ENCODE data around the gene NMT1.

DNA sequence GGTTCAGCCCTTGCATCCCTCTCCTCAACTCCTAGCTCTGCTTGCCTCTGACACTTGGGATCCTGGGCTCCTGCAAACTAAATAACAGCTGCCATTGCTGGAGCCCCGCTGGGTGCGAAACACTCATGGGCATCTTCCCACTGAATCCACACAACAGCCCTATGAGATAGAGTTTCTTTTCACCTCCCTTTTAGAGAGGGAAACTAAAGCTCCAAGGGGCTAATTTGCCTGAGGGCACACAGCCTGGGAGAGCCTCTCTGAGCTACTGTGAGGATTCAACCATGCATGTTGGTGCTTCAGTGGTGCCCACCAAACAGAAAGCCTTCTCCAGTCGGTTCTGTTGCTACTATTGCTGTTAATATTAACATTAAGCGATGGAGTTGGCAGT is 78.4 kb downstream of the NMT1 start:
- TF ChIP-seq, protein P1, sequence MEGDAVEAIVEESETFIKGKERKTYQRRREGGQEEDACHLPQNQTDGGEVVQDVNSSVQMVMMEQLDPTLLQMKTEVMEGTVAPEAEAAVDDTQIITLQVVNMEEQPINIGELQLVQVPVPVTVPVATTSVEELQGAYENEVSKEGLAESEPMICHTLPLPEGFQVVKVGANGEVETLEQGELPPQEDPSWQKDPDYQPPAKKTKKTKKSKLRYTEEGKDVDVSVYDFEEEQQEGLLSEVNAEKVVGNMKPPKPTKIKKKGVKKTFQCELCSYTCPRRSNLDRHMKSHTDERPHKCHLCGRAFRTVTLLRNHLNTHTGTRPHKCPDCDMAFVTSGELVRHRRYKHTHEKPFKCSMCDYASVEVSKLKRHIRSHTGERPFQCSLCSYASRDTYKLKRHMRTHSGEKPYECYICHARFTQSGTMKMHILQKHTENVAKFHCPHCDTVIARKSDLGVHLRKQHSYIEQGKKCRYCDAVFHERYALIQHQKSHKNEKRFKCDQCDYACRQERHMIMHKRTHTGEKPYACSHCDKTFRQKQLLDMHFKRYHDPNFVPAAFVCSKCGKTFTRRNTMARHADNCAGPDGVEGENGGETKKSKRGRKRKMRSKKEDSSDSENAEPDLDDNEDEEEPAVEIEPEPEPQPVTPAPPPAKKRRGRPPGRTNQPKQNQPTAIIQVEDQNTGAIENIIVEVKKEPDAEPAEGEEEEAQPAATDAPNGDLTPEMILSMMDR (IDR thresholded peaks at IDR 0.05): no peak
- no peak for TF ChIP-seq POLR2A (IDR thresholded peaks at IDR 0.05)

Measured in right lobe of liver (tissue), 4 donors.